Tibial artery (tissue), 4 donors: ENCODE results near the gene TMEM258.

ENCODE experiments used
- DNase-seq, 2 donors: peaks; one replicate each; pipeline ENCODE4 v3.0.0-alpha.2; 2019
- H3K27ac ChIP-seq, 2 donors: fragments of 200-600 bp; sonication (generic) in 1 of 2; 1 replicate in 1 of 2; 2 replicates in 1 of 2; pipeline ENCODE4 v1.5.1; 2018 to 2019; ENCODE audit warnings: mild to moderate bottlenecking in 1 of 2
- H3K27me3 ChIP-seq, 2 donors: fragments of 200-600 bp; sonication (generic) in 1 of 2; one replicate each; pipeline versions ENCODE4 v1.5.1 to v1.6.0; 2016 to 2019
- H3K36me3 ChIP-seq, 3 donors: fragments of 200-600 bp; sonication (generic) in 2 of 3; one replicate each; pipeline ENCODE4 v1.5.1; 2016 to 2019; ENCODE audit warnings: mild to moderate bottlenecking in 2 of 3
- H3K4me1 ChIP-seq, 4 donors: fragments of 200-600 bp; sonication (generic) in 2 of 4; 1 replicate in 3 of 4; 2 replicates in 1 of 4; pipeline ENCODE4 v1.5.1; 2016 to 2019
- H3K4me3 ChIP-seq, 2 donors: fragments of 200-600 bp; sonication (generic) in 1 of 2; 1 replicate in 1 of 2; 2 replicates in 1 of 2; pipeline ENCODE4 v1.5.1; 2018 to 2019; ENCODE audit warnings: mild to moderate bottlenecking in 2 of 2
- H3K9me3 ChIP-seq, 3 donors: fragments of 200-600 bp; sonication (generic) in 1 of 3; one replicate each; pipeline ENCODE4 v1.5.1; 2016 to 2019
- intact Hi-C: fragments of 100-400 bp; cut with DNase I; formaldehyde crosslinking; loops from one replicate; pipeline ENCODE4 v1.15.0; 2023; ENCODE audit warnings: low total_unique reads
- TF ChIP-seq, protein P1 (sequence below), 2 experiments: fragments of 200-600 bp in 1 of 2; fragments of 450-650 bp in 1 of 2; IDR thresholded peaks; one replicate each; pipeline ENCODE4 v1.5.1; 2017 to 2019; ENCODE audit warnings: antibody characterized with exemption in 2 of 2, mild to moderate bottlenecking in 1 of 2, moderate library complexity in 1 of 2

The TMEM258 gene

DNA sequence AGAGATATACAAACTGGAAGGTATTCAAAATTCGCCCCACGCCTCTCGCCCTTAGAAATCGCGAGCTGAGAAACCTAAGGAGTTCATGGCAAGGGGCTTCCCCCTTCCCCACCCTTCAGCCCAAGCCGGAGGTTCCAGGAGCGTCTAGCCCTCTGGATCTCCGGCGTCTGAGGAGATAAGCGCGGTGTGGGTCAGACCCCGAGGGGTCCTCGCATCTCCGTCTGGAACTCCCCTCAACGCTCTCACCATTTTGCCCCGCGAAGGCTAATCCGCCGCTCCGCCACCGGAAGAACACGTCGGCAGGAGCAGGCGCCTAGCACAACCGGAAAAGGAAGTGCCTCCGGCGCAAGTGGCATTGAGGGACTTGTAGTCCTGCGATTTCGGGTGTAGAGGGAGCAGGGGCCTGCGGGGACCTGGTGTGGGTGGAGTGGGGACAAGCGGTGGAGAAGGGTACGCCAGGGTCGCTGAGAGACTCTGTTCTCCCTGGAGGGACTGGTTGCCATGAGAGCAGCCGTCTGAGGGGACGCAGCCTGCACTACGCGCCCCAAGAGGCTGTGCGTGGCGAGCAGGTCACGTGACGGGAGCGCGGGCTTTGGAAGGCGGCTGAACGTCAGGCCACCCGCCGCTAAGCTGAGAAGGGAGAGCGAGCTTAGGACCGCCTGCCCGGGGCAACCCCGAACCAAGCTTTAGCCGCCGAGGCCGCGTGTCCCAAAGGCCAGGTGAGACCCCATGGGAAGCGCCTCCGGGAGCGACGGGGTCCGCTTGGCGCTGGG lies at the start of gene TMEM258, which contains the start of gene FEN1:
Gene TMEM258, minus strand, starts transcription at position 290 of the 773 bp plus-strand sequence. Its CDS starts 41 bp downstream, at position 249.
Gene FEN1, plus strand, starts transcription at position 602 of the 773 bp plus-strand sequence. CDS start 2,451 bp downstream, outside the sequence.
- TF ChIP-seq, protein P1, sequence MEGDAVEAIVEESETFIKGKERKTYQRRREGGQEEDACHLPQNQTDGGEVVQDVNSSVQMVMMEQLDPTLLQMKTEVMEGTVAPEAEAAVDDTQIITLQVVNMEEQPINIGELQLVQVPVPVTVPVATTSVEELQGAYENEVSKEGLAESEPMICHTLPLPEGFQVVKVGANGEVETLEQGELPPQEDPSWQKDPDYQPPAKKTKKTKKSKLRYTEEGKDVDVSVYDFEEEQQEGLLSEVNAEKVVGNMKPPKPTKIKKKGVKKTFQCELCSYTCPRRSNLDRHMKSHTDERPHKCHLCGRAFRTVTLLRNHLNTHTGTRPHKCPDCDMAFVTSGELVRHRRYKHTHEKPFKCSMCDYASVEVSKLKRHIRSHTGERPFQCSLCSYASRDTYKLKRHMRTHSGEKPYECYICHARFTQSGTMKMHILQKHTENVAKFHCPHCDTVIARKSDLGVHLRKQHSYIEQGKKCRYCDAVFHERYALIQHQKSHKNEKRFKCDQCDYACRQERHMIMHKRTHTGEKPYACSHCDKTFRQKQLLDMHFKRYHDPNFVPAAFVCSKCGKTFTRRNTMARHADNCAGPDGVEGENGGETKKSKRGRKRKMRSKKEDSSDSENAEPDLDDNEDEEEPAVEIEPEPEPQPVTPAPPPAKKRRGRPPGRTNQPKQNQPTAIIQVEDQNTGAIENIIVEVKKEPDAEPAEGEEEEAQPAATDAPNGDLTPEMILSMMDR (IDR thresholded peaks at IDR 0.05): peak; percentile 21 to 35
- no peaks in the 10 kb centered on the region for H3K27me3 ChIP-seq
- peaks cover 0 to 28% (median 18%) of the 10 kb centered on the region in 4 donors for H3K4me1 ChIP-seq
- intact Hi-C loops: loop anchor here (10.0 kb wide), 1 partner anchor 312 kb away; no protein-coding TSS in a partner anchor
- H3K27ac ChIP-seq: peak within 1 kb of the TSS; percentile 88 to 89
- H3K36me3 ChIP-seq: peaks cover 28 to 41% (median 30%) of the 10 kb centered on the region in 3 donors
- peak; percentile 87 to 93 for DNase-seq
- H3K9me3 ChIP-seq: no peaks in the 10 kb centered on the region
- H3K4me3 ChIP-seq: peak within 1 kb of the TSS; percentile 71 to 77

DNA sequence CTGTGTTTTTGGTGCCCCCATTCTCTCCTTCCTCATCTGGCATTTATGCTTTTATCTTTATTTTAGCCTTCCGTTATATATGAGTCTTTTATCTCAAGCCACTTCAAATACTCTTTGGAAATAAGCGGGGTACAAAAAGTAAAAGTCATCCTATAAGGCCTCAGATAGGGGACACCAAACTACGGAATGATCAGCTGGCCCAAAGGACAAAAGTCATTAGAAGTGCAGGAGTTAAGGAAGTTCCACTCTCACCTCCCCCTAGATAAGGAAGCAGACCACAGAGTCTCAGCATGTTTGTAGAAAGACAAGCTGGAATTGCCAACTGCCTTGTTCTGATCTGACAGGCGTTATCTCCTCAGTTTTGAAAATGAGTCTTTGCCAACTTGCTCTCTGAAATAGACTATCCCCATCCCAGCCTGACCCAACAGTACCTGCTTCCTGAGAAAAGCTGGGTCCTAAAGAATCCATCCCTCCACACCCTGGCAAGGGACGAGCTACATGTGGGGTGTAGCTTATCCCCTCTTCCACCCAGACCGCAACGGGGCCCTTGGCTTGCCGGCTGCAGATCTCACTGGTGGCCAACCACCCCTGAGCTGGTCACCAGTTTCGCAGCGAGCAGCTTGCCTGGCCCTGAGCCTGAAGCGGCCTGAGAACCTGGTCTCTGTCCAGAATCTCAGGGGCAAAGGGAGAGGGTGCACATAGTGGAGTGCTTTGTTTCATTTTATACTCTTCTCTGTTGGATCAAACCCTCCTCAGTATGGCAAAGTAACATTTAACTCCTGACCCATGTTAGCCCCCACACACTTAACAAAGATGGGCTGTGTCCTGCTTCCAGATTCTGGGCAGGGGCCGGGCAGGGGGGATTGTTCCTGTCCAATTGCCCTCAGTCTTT lies 49.5 kb upstream of the TMEM258 start:
- Histone ChIP-seq H3K4me3 (no peak overlapping the region), H3K27ac (no peak overlapping the region), H3K4me1 (peaks cover 0 to under 1% (median 0%) of the 10 kb centered on the region in 4 donors), H3K36me3 (peaks cover 50 to 58% (median 52%) of the 10 kb centered on the region in 3 donors), H3K27me3 (no peaks in the 10 kb centered on the region), H3K9me3 (no peaks in the 10 kb centered on the region)
- TF ChIP-seq, protein P1 (IDR thresholded peaks at IDR 0.05): no peak
- DNase-seq: no peak
- intact Hi-C loops: no loop called here

DNA sequence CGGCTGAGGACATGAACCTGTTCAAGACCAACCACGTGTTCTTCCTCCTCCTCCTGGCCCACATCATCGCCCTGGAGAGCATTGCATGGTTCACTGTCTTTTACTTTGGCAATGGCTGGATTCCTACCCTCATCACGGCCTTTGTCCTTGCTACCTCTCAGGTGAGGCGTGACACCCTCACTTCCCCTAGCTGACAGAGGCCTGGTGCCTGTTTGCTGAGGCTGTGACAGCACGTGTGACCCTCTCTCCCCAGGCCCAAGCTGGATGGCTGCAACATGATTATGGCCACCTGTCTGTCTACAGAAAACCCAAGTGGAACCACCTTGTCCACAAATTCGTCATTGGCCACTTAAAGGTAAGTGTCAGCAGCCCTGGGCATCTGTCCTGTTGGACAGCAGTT lies 48.0 kb upstream of the TMEM258 start:
- H3K9me3 ChIP-seq: no peaks in the 10 kb centered on the region
- H3K27ac ChIP-seq: no peak overlapping the region
- no peaks in the 10 kb centered on the region for H3K27me3 ChIP-seq
- DNase-seq: no peak
- peaks cover 0 to 16% (median 8%) of the 10 kb centered on the region in 4 donors for H3K4me1 ChIP-seq
- H3K4me3 ChIP-seq: no peak overlapping the region
- H3K36me3 ChIP-seq: peaks cover 43 to 52% (median 50%) of the 10 kb centered on the region in 3 donors
- TF ChIP-seq, protein P1 (IDR thresholded peaks at IDR 0.05): no peak
- intact Hi-C loops: no loop called here

DNA sequence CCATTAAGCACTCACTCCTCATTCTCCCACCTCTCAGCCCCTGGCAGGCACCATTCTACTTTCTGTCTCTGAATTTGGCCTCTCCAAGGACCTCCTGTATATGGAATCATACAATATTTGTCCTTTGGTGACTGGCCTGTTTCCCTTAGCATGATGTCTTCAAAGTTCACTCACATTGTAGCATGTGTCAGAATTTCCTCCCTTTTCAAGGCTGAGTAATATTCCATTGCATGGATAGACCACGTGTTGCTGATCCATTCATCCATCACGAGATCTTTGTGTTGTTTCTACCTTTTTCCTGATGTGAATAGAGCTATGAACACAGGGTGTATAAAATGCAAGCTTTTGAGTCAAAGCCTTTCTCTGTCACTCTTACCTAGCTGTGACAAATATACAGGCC lies 47.3 kb upstream of the TMEM258 start:
- H3K27ac ChIP-seq: no peak overlapping the region
- TF ChIP-seq, protein P1 (IDR thresholded peaks at IDR 0.05): no peak
- peaks cover 40 to 51% (median 46%) of the 10 kb centered on the region in 3 donors for H3K36me3 ChIP-seq
- intact Hi-C loops: no loop called here
- H3K4me3 ChIP-seq: no peak overlapping the region
- peaks cover 0 to 22% (median 14%) of the 10 kb centered on the region in 4 donors for H3K4me1 ChIP-seq
- H3K27me3 ChIP-seq: no peaks in the 10 kb centered on the region
- no peaks in the 10 kb centered on the region for H3K9me3 ChIP-seq
- no peak for DNase-seq

DNA sequence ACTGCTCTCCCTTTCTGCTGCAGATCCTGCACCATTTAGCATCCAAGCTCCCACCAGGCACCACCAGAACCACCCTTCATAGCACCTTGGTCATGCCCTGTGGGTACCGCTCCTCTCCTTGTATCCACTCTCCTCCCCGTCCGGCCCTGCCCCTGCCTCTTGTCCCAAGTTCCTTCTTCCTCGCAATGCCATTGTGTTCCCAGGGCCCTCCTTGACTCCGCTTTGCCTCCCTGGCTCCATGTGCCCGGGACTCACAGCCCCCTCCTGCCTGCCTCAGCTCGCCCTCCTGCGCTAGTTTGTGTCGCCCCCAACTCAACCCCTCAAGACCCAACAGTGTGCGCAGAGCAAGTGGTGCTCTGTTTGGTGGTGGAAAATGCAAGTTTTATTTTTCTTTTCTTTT lies 46.5 kb upstream of the TMEM258 start:
- intact Hi-C loops: no loop called here
- Histone ChIP-seq H3K4me1 (peaks cover 0 to 31% (median 22%) of the 10 kb centered on the region in 4 donors), H3K9me3 (no peaks in the 10 kb centered on the region), H3K4me3 (no peak overlapping the region), H3K27ac (peak overlapping the region in 1 of 2 donors; percentile 5), H3K27me3 (no peaks in the 10 kb centered on the region), H3K36me3 (peaks cover 40 to 43% (median 41%) of the 10 kb centered on the region in 3 donors)
- TF ChIP-seq, protein P1 (IDR thresholded peaks at IDR 0.05): no peak
- DNase-seq: no peak
